NAMALWA (cell line): ENCODE results near the gene PRRT1B.

ENCODE experiments used
- DNase-seq: peaks from one replicate; pipeline ENCODE4 v3.0.0-alpha.2; 2015; ENCODE audit warnings: low spot score

PRRT1B gene

GRCh38 chr9:131597246-131597645 is 51.9 kb downstream of the PRRT1B start:
- DNase-seq = no peak

DNA sequence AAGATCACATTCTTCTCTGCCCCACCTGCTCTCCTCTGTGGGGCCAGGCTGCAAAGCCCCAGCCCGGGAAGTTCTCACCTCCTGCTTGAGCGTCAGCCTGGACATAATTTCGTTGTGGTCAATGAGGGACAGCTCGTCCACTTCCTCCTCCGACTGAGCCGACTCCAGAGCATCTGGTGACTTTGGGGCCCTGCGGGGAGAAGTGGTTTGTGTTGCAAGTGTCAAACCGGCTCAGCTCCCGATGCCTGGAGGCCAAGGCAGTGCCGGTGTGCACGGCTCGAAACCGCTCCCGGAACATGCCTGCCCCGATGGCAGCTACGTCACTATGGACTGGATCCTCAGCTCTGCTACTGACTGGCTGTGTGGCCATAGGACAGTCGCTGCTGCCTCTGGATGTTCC is 52.8 kb downstream of the PRRT1B start:
- no peak for DNase-seq

GRCh38 chr9:131601683-131602181 is 56.4 kb downstream of the PRRT1B start:
- DNase-seq = no peak

GRCh38 chr9:131603199-131603598 is 57.9 kb downstream of the PRRT1B start:
- DNase-seq = no peak

GRCh38 chr9:131603711-131604439 is 58.6 kb downstream of the PRRT1B start:
- DNase-seq = no peak

GRCh38 chr9:131605770-131606590 is 60.7 kb downstream of the PRRT1B start:
- no peak for DNase-seq

DNA sequence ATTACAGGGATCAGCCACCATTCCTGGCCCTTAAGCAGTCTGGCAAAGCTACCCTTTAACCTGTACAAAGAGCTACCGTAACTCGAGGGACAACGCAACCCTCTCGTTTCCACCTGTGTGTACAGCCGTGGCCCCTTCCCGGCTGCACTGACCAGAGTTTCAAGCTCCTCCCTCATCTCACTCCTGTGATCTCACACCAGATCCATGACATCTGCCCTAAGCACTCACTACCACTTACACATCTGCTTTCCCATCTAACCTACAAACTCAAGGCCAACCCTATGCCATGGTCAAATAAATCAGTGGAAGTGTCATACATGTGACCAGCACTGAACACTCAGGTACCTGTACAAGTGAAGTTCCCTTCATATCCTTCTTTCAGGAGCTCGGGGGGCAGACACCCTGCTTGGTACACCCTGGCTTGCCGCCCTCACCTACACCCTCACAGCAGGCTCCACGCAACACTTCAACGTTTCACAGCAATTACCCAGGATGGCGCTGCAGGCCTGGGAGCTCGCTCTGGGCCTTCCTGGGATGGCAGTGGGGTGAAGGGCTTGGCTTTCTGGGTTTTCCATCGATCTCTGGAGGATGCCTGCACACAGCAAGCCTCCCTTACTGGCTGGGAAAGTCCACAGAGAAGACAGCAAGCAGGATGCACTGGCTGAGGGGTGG is 61.7 kb downstream of the PRRT1B start:
- DNase-seq = no peak

DNA sequence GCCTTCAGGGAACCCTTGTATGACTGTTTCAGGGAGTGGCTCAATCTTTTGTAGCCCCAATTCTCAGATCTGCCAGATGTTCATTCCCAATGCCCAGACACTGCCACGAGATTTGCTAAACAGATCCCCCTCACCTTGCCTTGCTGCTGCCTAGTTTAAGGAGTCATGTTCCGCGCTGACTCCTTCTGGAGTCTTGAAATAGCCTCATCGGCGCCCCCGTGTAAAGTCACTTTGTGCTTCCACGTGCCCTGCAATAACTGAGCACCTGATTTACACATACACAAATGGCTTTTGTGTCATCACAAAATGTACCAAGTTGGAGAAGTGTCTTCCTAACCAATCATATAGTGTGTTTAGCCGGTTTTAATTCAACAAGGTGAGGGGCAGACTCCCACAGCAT is 62.3 kb downstream of the PRRT1B start:
- DNase-seq = no peak

- DNase-seq = no peak
Measured at GRCh38 chr9:131608493-131609037, 63.2 kb downstream of the PRRT1B start.
